H9 (cell line): ENCODE results near the gene DNAJC2. TPM values are rescaled to one million over a fixed set of nuclear protein-coding genes. Genes with fewer than 3 reads are reported as not detected.

Experiments
- DNase-seq: peaks from one replicate; pipeline ENCODE4 v3.0.0-alpha.2; 2017
- H2AFZ ChIP-seq: one replicate; pipeline ENCODE4 v1.6.1; 2013; ENCODE audit warnings: mild to moderate bottlenecking, low read length, control low read depth, moderate library complexity
- H2AK5ac ChIP-seq: 2 replicates; pipeline ENCODE4 v1.6.1; 2013; ENCODE audit warnings: low read length, control low read depth, mixed read lengths; ENCODE audit not compliant: insufficient read length
- H2BK120ac ChIP-seq: one replicate; pipeline ENCODE4 v1.6.1; 2013; ENCODE audit warnings: low read depth, mild to moderate bottlenecking, low read length, control low read depth, inconsistent platforms; ENCODE audit not compliant: poor library complexity, severe bottlenecking
- H2BK12ac ChIP-seq: 2 replicates; pipeline ENCODE4 v1.6.1; 2013; ENCODE audit warnings: low read length, control low read depth, mixed read lengths, low read depth; ENCODE audit not compliant: insufficient read length
- H2BK15ac ChIP-seq: 2 replicates; pipeline ENCODE4 v1.6.1; 2013; ENCODE audit warnings: low read depth, low read length, control low read depth
- H2BK20ac ChIP-seq: one replicate; pipeline ENCODE4 v1.6.1; 2013; ENCODE audit warnings: low read depth, mild to moderate bottlenecking, low read length, control low read depth, inconsistent platforms; ENCODE audit not compliant: poor library complexity, severe bottlenecking
- H2BK5ac ChIP-seq: 2 replicates; pipeline ENCODE4 v1.6.1; 2013; ENCODE audit warnings: low read length, control low read depth, mixed read lengths; ENCODE audit not compliant: insufficient read length
- H3K14ac ChIP-seq: 2 replicates; pipeline ENCODE4 v1.6.1; 2013; ENCODE audit warnings: low read length, control low read depth; ENCODE audit not compliant: insufficient read depth
- H3K18ac ChIP-seq: 2 replicates; pipeline ENCODE4 v1.6.1; 2013; ENCODE audit warnings: low read depth, mild to moderate bottlenecking, mixed read lengths, low read length, control low read depth; ENCODE audit not compliant: insufficient read length
- H3K23ac ChIP-seq: 2 replicates; pipeline ENCODE4 v1.6.1; 2013; ENCODE audit warnings: low read length, control low read depth, mixed read lengths, low read depth; ENCODE audit not compliant: insufficient read length
- H3K23me2 ChIP-seq: 2 replicates; pipeline ENCODE4 v1.6.1; 2013; ENCODE audit warnings: low read depth, mild to moderate bottlenecking, mixed read lengths, low read length, control low read depth; ENCODE audit not compliant: insufficient read length, poor library complexity, severe bottlenecking
- H3K27ac ChIP-seq: 2 replicates; pipeline ENCODE4 v1.5.1; 2013; ENCODE audit warnings: low read length, control low read depth, mixed read lengths, low read depth; ENCODE audit not compliant: insufficient read length
- H3K27me3 ChIP-seq: 2 replicates; pipeline ENCODE4 v1.6.1; 2013; ENCODE audit warnings: low read length, control low read depth, inconsistent platforms; ENCODE audit not compliant: insufficient read depth
- H3K4ac ChIP-seq: 2 replicates; pipeline ENCODE4 v1.6.1; 2013; ENCODE audit warnings: low read depth, mild to moderate bottlenecking, control low read depth, inconsistent platforms, low read length, moderate library complexity
- H3K4me1 ChIP-seq: 2 replicates; pipeline ENCODE4 v1.6.1; 2013; ENCODE audit warnings: low read length, control low read depth, inconsistent platforms; ENCODE audit not compliant: insufficient read depth
- H3K4me2 ChIP-seq: 2 replicates; pipeline ENCODE4 v1.6.1; 2013; ENCODE audit warnings: low read length, control low read depth, mixed read lengths; ENCODE audit not compliant: insufficient read length, insufficient read depth
- H3K56ac ChIP-seq: 2 replicates; pipeline ENCODE4 v1.6.1; 2013; ENCODE audit warnings: low read depth, mild to moderate bottlenecking, mixed read lengths, low read length, control low read depth; ENCODE audit not compliant: insufficient read length
- H3K79me1 ChIP-seq: 2 replicates; pipeline ENCODE4 v1.6.1; 2013; ENCODE audit warnings: low read depth, mild to moderate bottlenecking, moderate library complexity, low read length, control low read depth, inconsistent platforms; ENCODE audit not compliant: insufficient read depth, poor library complexity, severe bottlenecking
- H3K79me2 ChIP-seq: 2 replicates; pipeline ENCODE4 v1.6.1; 2013; ENCODE audit warnings: low read length, control low read depth, inconsistent platforms; ENCODE audit not compliant: insufficient read depth
- H3K9ac ChIP-seq: 2 replicates; pipeline ENCODE4 v1.6.1; 2013; ENCODE audit warnings: low read length, control low read depth, mixed read lengths; ENCODE audit not compliant: insufficient read length; ENCODE audit errors: extremely low read depth
- H3K9me3 ChIP-seq: one replicate; pipeline ENCODE4 v1.6.1; 2013; ENCODE audit warnings: low read depth, low read length, inconsistent platforms; ENCODE audit not compliant: control insufficient read depth
- H3T11ph ChIP-seq: one replicate; pipeline ENCODE4 v1.6.1; 2013; ENCODE audit warnings: mild to moderate bottlenecking, low read length, control low read depth, inconsistent platforms
- H4K20me1 ChIP-seq: one replicate; pipeline ENCODE4 v1.6.1; 2013; ENCODE audit not compliant: control insufficient read depth, insufficient read length, insufficient read depth
- H4K5ac ChIP-seq: 2 replicates; pipeline ENCODE4 v1.6.1; 2013; ENCODE audit warnings: low read depth, mild to moderate bottlenecking, mixed read lengths, low read length, control low read depth; ENCODE audit not compliant: insufficient read length
- H4K8ac ChIP-seq: replicated peaks from 2 replicates; pipeline ENCODE4 v1.6.1; 2013; ENCODE audit warnings: low read length, control low read depth, mixed read lengths, low read depth; ENCODE audit not compliant: insufficient read length
- H4K91ac ChIP-seq: 2 replicates; pipeline ENCODE4 v1.6.1; 2013; ENCODE audit warnings: low read depth, mild to moderate bottlenecking, moderate library complexity, mixed read lengths, low read length, control low read depth; ENCODE audit not compliant: insufficient read length
- H3K27ac Mint-ChIP-seq, 3 experiments: 2 replicates in 2 of 3; 3 replicates in 1 of 3; pipeline ENCODE4 v1.8.0; 2020 to 2021; ENCODE audit warnings: mixed read lengths in 3 of 3, mild to moderate bottlenecking in 1 of 3, moderate library complexity in 1 of 3
- H3K27me3 Mint-ChIP-seq: 2 replicates; pipeline ENCODE4 v1.8.0; 2021; ENCODE audit warnings: low read depth, mild to moderate bottlenecking, moderate library complexity, mixed read lengths
- H3K36me3 Mint-ChIP-seq, 3 experiments: 2 replicates in 2 of 3; 3 replicates in 1 of 3; pipeline ENCODE4 v1.8.0; 2020 to 2021; ENCODE audit warnings: low read depth in 3 of 3, mixed read lengths in 3 of 3; ENCODE audit not compliant: insufficient read depth in 1 of 3
- H3K4me1 Mint-ChIP-seq, 2 experiments: 2 replicates each; pipeline ENCODE4 v1.8.0; 2020; ENCODE audit warnings: mixed read lengths in 2 of 2
- H3K4me3 Mint-ChIP-seq, 2 experiments: 2 replicates in 1 of 2; 3 replicates in 1 of 2; pipeline ENCODE4 v1.8.0; 2020 to 2021; ENCODE audit warnings: mild to moderate bottlenecking in 2 of 2, mixed read lengths in 2 of 2, moderate library complexity in 1 of 2
- H3K9me3 Mint-ChIP-seq, 2 experiments: 2 replicates in 1 of 2; 3 replicates in 1 of 2; pipeline ENCODE4 v1.8.0; 2020; ENCODE audit warnings: mild to moderate bottlenecking in 2 of 2, mixed read lengths in 2 of 2, moderate library complexity in 1 of 2
- CTCF ChIP-seq: fragments of 200-600 bp; sonication (generic); conservative IDR thresholded peaks from 3 replicates; pipeline ENCODE4 v1.8.0; 2021; ENCODE audit warnings: antibody characterized with exemption, mild to moderate bottlenecking
- WGBS: extraction: QIAGEN DNeasy Blood & Tissue Kit; methylation state at CpG from one replicate; pipeline ENCODE4 v1.1.7; 2013; ENCODE audit warnings: missing lambda C conversion rate, low lambda C conversion rate, mixed read lengths; ENCODE audit not compliant: insufficient read length; ENCODE audit errors: extremely low coverage; 5-methylcytosine and 5-hydroxymethylcytosine counted together
- total RNA-seq: library from RNA; stranded (reverse); gene quantifications from 2 replicates; pipeline ENCODE4 v1.2.1, GENCODE V29; 2021

DNAJC2 gene
- total RNA-seq, 1 experiment from 2014 or later: 57.9 TPM

GRCh38 chr7:103381280-103382031, 36.9 kb upstream of the DNAJC2 start:
- 87% methylated on average over 2 of the region's 4 CpGs for WGBS
- no peak overlapping the region for H2BK20ac ChIP-seq
- H3T11ph ChIP-seq: no peak overlapping the region
- no peak overlapping the region for H2AK5ac ChIP-seq
- H4K8ac ChIP-seq: no peak overlapping the region
- H3K79me1 ChIP-seq: no peaks in the 10 kb centered on the region
- H3K27me3 ChIP-seq: no peaks in the 10 kb centered on the region
- H3K27ac ChIP-seq: no peak overlapping the region
- H3K9ac ChIP-seq: no peak overlapping the region
- H3K9me3 Mint-ChIP-seq: no peaks in the 10 kb centered on the region
- no peak overlapping the region for H2AFZ ChIP-seq
- H4K91ac ChIP-seq: no peak overlapping the region
- no peak overlapping the region for H3K18ac ChIP-seq
- H3K9me3 ChIP-seq: no peaks in the 10 kb centered on the region
- no peak overlapping the region for H3K4me3 Mint-ChIP-seq
- no peaks in the 10 kb centered on the region for H3K36me3 Mint-ChIP-seq
- H3K79me2 ChIP-seq: no peaks in the 10 kb centered on the region
- H2BK15ac ChIP-seq: no peak overlapping the region
- H3K4me1 ChIP-seq: no peaks in the 10 kb centered on the region
- H2BK12ac ChIP-seq: no peak overlapping the region
- no peak overlapping the region for H2BK120ac ChIP-seq
- no peak overlapping the region for H2BK5ac ChIP-seq
- no peak overlapping the region for H3K14ac ChIP-seq
- H3K4me1 Mint-ChIP-seq: no peaks in the 10 kb centered on the region
- no peak overlapping the region for H3K4me2 ChIP-seq
- TF ChIP-seq CTCF: no peak
- H4K5ac ChIP-seq: no peak overlapping the region
- H3K56ac ChIP-seq: no peak overlapping the region
- no peak overlapping the region for H3K23ac ChIP-seq
- no peaks in the 10 kb centered on the region for H3K23me2 ChIP-seq
- no peak overlapping the region for H3K4ac ChIP-seq
- no peak for DNase-seq
- H4K20me1 ChIP-seq: no peaks in the 10 kb centered on the region
- no peak overlapping the region for H3K27ac Mint-ChIP-seq
- peaks cover 3% of the 10 kb centered on the region; the same call in 1 of the 2 replicates for H3K27me3 Mint-ChIP-seq
